HG03442 (cell line): ENCODE results near the gene SNRPN.
"Not testable (repeated sequence)": the region's sequence is repeated elsewhere in the genome, so short reads cannot be mapped to it uniquely, and the experiment has no call there.

ENCODE experiments used
- ATAC-seq: cut with Tn5 transposase; IDR thresholded peaks from one replicate; pipeline ENCODE4 v1.9.1; 2021; ENCODE audit warnings: mild to moderate bottlenecking, moderate library complexity; ENCODE audit not compliant: unreplicated experiment

SNRPN gene

DNA sequence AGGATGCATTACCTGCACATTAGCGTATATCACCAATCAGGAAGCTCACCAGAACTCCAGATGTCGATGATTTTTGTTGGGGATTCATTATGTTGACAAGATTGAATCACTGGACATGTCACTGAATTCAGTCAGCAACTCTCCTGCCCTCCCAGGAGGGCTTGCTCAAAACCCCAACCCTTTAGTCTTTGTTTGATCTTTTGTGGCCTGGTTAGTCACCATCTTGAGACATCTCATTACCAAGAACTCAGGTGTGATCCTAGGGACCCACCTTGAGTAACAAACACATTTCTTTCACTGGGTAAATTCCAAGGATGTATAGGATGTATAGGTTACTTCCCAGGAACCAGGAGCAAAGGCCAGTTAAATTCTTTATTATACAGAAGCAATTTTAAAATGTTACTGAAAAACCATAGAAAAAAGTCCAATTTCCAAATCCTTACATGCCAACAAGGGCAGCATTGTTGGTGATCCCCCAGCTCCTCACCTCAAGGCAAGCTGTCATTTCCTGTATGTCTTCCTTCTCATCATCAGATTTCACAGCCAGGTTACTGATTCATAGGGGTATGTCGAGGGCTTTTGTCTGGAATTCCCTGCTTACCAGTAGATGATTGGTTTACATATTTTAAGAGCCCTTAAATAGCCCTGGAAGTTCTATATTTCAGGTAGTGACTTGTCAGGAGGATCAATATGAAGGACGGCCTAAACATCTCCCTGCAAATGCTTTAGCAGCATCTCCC lies 11.7 kb downstream of the SNRPN start:
- ATAC-seq: no peak

DNA sequence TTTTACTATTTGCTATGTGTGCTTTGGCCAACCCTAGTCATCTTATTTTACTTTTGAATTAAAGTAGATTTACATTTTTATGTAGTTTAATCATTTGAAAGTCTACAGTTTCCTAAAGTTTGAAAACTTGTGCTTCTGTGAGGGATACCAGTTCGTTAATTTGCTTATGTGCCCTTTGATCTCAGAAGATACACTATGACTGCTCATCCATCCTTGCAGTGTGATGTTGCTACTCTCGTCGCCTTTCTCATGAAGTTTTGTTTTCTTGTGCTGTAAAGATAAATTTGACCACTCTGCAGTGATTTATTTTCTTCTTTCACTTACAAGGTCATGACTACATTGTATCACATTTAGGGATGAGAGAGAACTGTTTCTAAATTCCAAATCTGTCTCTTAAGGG lies 16.3 kb downstream of the SNRPN start:
- ATAC-seq: no peak

DNA sequence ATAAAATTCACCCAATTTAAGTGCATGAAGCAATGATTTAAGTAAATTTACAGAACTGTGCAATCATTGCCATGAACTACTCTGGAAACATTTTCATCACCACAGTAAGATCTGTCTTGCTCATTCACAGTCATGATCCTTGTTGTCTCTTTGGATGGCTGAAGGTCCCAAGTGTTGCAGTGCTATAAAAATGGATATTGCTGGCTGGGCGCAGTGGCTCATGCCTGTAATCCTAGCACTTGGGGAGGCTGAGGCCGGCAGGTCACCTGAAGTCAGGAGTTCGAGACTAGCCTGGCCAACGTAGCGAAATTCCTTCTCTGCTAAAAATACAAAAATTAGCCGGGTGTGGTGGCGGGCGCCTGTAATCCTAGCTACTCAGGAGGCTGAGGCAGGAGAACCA lies 17.0 kb downstream of the SNRPN start:
- no peak for ATAC-seq

DNA sequence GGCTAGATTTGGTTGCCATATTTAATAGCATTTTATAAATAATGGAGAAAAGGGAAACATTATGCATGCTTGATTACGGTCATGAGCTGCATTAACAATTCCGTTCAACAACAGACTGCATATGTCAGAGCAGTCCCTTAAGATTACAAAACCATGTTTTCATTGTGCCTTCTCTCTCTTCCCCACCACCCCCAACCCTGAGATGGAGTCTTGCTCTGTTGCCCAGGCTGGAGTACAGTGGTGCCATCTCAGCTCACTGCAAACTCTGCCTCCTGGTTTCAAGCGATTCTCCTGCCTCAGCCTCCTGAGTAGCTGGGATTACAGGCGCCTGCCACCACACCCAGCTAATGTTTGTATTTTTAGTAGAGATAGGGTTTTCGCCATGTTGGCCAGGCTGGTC lies 17.9 kb downstream of the SNRPN start:
- ATAC-seq: not testable (repeated sequence)

DNA sequence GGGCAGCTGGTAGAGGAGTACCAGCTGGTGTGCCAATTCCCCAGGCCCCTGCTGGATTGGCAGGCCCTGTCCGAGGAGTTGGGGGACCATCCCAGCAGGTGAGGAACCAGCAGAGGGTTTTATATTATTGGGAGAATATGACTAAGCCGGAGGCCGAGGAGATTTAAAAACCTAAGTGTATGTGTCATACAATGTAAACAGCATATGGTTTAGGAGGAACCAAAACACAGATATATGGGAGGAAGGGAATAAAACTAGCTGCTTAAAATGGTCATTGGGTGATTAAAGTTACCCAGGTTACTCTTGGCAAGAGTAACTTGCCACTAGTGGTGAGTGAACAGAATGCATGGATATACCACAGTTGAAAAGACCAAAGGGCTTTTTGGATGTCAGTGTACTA lies 22.1 kb downstream of the SNRPN start:
- ATAC-seq: no peak

DNA sequence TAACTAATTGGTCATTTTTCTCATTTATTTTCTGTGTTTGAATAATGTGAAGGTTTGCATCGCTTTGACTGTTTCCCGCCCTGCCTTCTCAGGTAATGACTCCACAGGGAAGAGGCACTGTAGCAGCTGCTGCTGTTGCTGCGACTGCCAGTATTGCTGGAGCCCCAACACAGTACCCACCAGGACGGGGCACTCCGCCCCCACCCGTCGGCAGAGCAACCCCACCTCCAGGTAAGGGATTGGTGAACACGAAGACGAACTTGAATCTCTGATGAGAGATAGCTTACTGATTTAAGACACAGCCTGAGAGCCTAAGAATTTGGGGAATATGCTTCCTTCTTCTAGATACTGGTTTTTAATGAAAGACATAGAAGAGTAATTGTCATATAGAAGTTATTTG lies 22.9 kb downstream of the SNRPN start:
- ATAC-seq: no peak

- no peak for ATAC-seq
Measured at GRCh38 chr15:24985224-24985623, 30.4 kb downstream of the SNRPN start.

DNA sequence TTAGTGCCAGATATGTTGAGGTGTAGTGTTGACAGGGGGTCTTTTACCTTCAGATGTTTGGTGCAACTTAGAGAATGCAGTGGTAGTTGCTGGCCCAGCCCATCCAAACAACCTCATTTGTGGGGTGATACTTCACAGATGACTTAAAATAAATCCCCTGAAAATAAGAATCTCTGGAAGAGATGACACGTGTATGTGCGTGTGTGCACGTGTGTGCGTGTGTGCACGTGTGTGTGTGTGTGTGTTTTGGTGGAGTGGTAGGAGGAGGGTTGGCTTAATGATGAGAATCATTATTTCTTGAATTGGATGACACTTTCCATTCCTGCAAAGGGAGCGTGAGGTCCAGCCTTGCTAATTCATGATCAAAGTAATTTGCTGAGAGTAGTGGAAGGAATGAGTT lies 31.9 kb downstream of the SNRPN start:
- no peak for ATAC-seq

- ATAC-seq: no peak
Measured at GRCh38 chr15:25019434-25019833, 64.6 kb downstream of the SNRPN start.

GRCh38 chr15:25022233-25022632 lies 67.4 kb downstream of the SNRPN start:
- ATAC-seq: no peak
